GM19438 (cell line): ENCODE results near the gene CALML5.

Source experiments
- ATAC-seq: cut with Tn5 transposase; IDR thresholded peaks from one replicate; pipeline ENCODE4 v1.9.1; 2021; ENCODE audit warnings: low read depth; ENCODE audit not compliant: unreplicated experiment

Gene CALML5

DNA sequence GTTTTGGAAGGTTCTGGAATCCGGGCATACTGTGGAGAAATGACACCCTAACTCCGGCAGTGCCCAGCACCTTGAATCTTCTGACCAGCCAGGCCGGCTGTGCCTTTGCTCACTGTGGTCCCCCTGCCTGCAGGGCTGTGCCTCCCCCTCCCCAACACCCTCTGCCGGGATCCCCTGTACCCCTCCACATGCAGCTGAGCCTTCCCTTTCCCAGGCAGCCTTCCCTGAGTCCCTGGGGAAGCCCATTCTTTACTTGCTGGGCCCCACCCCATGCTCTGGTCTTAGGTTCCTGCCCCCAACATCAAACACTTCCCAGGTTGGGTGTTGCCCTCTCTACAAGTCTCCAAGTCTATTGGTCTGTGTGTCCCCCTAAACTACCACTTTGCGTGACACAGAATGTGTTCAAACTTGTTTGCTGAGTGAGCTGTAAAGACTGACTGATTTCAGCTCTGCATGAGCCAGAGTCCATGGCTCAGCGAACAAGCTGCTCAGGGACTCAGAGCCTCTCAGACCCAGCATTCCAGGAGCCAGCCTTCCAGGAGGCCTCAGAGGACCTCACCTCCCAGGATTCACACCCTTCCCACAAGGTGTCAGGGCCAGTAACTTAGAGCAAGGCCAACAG is 31.6 kb downstream of the CALML5 start:
- ATAC-seq: no peak

DNA sequence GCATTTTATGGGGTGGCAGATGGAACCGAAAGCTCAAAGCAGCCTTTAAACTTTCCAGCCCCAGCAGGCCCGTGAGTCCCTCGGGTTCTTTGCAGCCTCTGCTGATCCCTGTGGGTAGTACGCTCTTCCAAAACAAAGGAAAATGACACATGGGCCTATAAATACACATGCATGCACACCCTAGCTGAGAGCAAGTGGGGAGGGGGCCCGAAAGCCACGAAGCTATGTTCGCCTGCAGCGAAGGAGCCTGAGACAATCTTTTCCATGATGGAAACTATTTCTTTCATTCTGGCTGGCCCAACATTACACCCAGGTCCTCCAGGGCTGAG is 32.2 kb downstream of the CALML5 start:
- no peak for ATAC-seq

DNA sequence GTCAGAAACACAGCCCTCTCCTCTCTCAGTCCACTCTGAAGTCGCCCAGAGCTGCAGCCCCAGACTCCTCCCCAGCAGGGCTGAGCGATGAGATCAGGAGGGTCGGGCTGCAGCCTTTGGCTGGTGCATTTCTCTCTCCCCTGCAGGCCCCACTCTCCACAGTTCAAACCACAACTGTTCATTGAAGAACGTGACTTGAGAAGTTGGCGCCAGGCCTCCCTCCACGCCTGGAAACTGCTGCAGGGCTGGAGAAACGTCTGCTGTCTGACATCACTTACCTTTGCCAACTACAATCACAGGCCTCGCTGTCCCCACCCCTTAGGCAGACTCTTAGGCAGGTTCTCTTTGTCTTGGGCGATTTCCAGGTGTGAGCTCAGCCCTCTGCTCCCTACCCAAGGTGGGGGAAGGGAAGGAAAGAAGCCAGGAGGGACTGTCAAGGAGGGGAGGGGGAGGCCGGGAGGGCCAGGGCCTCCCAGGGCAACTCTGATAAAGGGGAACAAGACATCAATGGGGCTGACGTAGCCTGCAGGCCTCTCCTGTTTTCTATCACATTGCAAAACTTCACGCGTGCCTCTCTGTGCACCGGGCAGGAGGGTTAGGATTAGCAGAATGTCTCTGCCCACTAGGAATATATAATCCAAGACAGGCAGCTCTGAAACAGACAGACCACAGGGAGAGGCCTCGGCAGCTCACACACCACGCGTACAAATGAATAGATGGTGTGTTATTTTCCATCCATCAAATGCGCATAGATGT is 32.7 kb downstream of the CALML5 start:
- ATAC-seq: no peak

DNA sequence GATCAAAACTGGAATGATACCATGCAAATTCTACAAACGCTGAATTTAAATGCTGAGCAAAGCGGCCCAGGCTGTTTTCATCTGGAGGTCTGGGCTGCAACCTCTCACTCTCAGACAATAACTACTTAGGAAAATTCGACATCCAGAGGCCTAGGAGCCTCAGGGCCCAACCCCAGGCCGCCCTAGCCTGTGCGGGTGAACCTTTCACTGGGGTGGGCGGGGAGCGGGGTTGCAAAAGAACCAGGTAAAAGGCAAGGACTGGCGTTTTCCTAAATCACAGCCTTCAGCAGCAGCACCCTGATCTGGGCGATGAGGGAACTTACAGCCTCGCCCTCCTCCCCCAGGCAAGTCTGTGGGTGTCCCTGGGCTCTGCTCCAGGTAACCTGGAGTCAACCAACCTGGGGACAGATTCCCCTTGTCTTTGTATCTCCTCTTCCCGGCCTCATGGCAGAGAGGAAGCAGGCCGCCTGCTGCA is 33.4 kb downstream of the CALML5 start:
- ATAC-seq: no peak

DNA sequence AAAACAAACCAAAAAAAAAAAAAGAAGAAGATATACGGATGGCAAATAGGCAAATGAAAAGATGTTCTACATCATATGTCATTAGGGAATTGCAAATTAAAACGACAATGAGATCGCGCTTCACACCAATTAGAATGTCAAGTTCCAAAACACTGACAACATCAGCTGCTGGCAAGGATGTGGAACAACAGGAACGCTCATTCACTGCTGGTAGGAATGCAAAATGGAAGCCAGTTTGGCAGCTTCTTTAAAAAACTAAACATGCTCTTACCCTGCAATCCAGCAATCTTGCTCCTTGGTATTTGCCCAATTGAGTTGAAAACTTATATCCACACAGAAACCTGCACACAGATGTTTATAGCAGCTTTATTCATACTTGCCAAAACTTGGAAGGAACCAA is 34.8 kb downstream of the CALML5 start:
- ATAC-seq: no peak

DNA sequence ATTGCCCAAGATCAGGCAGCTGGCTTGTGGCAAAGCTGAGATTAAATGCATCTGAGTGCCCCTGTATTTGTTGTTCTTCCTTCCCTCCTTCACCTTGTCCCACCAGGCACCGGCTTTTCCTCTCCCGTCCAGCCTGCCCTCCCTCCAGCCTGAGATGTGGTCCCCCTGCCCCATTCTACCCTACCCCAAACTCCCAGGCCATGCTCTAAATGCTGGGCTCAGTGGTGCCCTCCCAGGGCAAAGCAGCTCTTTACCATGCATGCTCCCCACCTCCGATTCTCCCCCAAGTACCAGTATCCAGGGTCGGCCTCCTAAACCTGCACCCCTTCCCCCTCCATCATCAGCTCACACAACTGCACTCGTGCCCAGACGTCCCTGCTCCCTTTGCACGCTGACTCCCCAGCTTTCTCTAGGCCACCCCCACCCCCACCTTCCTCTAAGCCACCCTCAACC is 36.5 kb downstream of the CALML5 start:
- ATAC-seq: no peak

DNA sequence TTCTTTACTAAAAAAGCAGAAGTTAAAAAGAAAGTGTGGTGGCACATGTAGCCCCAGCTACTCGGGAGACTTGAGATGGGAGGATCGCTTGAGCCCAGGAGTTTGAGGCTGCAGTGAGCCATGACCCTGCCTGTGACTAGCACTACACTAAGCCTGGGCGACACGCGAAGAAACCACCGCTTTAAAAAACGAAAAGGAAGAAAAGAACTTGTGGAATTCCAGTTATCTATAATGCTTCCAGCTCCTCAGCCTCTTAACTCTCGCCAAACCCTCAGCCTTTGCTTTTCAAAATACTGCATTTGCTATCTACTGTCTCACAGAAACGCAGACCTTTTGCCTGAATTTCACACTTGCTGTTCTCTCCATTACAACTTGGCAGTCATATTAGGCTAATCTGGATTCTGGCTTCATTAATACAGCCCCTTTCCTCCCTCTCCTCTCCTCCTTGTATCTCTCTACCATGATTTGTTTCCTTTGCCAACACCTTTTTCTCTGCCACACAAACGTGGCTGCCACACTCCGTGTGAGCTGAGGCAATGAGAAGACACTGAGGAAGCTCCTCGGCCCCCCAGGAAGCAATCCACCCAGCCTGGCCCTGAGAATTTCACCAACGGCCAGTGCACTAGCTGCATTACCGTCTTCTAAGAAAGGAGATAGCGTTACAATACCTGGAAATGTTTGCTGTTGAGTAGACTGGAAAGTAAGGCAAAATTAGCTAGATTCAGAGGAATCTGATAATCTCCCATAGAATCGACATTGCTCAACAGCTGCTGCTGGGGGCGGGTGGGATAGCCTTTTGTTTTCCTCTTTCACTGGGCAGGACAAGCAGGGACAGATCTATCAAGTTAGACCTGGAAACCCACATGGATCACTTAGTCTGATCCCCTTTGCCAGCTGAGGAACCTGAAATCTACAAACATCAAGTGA is 37.2 kb downstream of the CALML5 start:
- no peak for ATAC-seq

DNA sequence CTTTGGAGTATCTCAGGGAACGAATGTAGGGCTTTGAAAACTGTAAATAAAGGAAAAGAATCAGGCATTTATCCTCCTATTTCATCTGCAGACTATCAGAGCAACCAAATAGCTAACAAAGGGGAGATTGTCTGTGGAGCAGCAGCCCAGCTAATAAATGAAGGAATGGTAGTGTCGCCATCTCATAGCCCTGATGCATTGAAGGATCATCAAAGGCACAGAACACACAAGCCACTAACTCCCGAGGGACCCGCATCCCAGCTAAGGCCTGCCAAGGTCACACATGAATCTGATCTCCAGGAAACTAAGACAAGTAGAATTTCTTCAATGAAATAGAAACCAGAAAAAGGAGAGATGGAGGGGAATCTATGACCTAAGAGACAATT is 38.2 kb downstream of the CALML5 start:
- ATAC-seq: no peak

DNA sequence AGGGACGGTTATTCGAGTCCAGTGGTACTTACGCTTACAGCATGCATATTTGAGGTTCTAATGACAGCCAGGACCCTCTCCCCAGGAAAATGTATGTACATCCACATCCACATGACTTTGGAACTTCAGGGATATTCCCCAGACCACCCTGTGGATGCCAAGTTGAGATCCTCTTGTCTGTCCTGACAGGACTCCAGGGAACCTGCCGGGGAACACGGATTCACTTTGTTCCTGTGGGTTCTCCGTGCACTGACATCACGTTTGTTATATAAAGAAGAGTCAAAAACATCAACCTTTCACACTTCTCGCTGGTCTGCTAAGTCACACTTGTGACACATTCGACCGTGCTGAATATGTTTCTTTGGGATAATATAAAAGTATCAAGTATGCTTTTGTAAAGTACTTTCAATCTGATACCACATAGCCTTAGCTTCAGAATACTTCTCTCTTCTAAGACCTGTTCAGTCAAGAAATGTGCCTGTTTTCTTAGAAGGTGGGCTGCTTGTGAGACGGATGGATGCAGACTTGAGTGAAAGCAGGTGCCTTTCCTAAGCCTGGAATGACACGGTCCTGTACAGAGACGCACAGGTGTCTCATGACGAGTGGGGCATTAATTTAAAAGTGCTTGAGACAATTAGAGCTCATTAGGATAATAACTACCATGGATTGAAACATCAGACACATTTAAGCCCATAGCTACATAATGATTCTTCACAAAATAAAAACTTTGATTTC is 38.7 kb downstream of the CALML5 start:
- no peak for ATAC-seq

DNA sequence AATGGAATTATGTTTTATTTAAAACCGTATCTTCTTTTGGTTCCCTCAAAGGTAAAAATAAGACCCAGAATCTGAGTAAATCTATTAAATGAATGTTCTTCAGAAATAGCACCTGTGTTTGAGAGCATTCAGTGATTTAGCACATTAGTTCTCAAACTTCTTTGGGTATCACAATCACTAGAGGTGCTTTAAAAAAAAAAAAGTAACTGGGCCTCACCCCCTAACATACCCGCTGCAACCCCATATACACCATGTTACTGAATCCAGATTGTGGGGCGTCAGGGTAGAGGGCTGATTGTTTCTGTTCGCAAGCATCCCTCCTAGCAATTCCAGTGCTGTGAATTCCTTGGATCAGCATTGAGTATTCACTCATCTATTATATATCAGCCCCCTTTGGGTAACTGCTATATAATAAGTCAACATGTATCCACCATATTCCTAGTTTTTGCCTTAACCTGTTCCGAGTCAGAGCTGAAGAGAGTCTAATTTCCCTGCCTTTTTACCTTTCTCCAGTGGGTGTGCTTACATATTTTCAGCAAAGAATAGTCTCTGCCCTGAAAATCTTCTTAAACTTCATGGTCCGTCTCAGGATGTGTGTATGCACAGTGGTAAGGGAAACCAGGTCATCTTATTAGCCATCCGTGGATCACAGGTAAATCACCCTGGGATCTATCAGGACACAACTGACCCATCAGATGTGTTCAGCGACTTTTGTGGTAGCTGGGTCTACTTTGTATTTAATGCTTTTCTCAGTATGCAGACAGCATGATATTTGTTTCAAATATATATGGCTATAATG is 40.2 kb downstream of the CALML5 start:
- ATAC-seq: no peak

DNA sequence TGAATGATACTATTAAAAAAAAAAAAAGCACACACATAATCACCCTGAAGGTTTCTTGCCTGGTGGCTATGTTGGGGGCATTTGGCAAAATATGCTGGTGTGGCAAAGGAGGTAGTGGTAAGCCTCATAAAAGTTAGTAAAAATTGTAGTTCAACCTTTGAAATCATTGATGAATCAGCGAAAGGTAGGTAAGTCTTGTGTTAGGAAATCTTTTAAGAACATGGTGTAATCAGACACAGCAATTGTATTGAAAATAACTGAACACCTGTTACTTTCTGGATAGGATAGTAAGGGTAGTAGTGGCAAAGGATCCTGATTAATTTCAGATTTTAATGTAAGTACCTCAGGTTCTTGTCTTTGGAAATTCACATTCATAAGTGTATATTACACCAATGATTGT is 40.9 kb downstream of the CALML5 start:
- no peak for ATAC-seq

DNA sequence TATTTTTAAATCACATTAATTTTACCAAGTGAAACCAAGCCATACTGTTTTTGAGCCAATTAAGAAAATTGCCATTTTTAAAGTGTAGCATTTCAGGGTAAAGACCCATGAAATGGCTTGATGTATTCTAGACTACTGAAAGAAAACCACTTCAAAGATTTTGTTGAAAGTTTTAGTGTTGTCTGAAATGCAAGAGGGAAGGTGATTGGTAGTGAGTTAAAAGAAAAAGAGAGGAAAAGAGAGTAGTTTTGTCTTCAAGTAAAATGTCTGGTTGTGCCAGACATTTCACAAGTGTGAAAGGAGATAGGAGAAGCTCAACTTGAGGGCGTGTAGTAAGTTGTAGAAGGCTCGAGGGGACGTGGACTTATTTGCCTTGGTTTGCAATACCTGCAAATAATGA is 41.6 kb downstream of the CALML5 start:
- no peak for ATAC-seq

DNA sequence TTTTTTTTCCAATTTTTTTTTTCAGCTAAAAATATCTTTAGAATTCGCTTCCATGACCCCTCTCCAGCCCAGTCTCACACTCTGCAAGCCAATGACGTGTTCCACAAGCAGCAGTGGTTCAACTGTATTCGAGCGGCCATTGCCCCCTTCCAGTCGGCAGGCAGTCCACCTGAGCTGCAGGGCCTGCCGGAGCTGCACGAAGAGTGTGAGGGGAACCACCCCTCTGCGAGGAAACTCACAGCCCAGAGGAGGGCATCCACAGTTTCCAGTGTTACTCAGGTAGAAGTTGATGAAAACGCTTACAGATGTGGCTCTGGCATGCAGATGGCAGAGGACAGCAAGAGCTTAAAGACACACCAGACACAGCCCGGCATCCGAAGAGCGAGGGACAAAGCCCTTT is 42.8 kb downstream of the CALML5 start:
- ATAC-seq: no peak

DNA sequence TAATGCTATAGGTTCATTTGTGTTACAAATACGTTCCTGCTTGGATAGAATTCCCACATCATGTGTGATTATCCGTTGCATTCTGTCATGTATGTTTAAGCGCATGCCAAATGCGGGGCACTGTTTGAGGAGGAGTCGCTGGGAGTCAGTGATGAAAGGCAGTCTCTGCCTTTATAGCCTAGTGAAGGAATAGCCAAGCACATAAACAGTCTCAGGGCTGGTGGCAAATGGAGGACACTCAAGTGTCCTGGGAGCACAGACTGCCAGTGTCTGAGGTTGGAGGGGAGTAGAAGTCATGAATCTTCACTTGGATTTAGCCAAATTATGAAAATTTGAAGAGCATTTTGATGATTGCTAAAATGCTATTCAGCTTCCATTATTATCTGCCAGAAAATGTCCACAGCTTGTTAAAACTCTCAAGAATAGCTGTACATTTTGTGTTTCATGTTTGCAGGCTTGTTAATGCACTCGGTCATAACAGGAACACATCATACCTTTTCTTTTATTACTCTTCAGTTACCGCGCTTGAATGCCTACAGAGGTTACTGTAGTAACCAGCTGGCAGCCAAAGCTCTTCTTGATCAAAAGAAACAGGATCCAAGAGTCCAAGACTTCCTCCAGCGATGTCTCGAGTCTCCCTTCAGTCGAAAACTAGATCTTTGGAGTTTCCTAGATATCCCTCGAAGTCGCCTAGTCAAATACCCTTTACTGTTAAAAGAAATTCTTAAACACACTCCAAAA is 45.5 kb downstream of the CALML5 start:
- ATAC-seq: no peak

DNA sequence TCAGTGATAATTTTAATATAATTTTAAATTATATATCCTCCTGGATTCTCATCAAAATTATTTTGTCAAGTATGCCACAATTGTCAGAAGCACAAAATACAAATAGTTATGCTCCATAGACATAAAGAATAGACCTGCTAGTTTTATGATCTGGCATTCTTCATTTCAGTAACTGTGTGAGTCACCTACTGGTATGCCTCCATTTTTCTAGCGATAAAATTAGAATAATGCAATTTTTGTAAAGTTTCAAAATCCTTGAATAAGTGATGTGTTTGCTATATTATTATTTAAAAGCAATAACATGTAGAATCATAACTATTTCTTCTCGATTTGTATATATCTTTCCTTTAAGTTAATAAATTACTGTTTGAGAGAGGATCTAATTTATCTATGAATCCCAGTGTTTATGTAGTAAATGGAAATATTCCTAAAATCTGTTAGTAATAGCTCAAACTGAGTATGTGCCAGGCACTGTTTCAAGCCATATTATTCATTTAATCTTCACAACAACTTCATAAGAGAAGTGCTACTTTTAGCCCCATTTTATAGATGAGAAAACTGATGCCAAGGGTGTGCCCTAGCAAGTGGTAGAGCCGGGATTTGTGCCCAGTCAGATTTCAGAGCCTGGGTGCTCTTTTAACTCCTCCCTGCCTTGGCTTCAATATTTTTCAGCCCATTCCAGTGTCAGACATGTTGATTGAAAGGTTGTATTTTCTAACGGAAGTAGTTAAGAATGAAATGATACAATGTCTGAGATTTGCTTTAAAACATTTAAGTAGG is 48.6 kb downstream of the CALML5 start:
- no peak for ATAC-seq

DNA sequence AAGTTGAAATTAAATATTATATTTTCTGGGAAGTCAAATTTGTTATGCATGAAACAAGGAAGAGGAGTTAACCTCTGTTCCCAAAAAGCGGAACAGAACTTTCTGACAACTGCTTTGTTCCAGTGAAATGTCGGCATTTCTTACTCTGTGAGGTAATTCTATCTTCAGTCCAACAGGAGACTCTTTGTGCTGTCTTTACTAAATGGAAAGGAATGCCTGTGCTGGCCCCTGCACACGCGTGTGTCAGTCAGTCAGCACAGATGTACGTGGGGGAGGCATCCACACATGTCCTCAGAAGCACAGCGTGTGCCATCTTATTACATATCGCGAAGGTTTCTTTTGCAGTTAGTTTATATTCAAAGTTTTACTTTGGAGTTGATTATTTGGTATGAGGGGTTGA is 49.5 kb downstream of the CALML5 start:
- ATAC-seq: no peak

DNA sequence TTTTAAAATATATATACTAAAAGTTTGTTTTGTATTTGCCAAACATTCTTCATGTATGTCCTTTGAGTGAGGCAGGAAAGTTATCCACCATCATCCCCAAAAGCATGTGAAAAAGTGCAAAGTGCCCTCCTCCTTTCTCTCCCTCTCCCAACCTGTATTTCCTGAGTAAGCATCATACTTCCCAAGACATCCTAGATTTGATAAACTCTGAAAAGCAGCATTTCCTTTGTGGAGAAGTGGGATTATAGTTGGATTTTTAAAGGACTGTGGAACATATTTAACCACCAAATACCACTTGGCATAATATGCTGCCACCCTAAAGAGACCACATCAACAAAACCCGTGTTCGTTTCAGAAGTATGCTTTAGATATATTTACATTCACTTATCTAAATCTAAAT is 50.1 kb downstream of the CALML5 start:
- ATAC-seq: no peak
